Right atrium auricular region (tissue), 2 donors: Measurements from ENCODE around the gene AQP3. TPM values are rescaled to one million over a fixed set of nuclear protein-coding genes. Genes with fewer than 3 reads are reported as not detected.
"Not testable (repeated sequence)": the region's sequence is repeated elsewhere in the genome, so short reads cannot be mapped to it uniquely, and the experiment has no call there.

Source experiments
- DNase-seq: peaks from one replicate; pipeline ENCODE4 v3.0.0-alpha.2; 2019; ENCODE audit warnings: low spot score
- H3K27ac ChIP-seq, 2 donors: fragments of 200-600 bp; sonication (generic); 1 replicate in 1 of 2; 2 replicates in 1 of 2; pipeline ENCODE4 v1.5.1; 2016 to 2019
- H3K27me3 ChIP-seq, 2 donors: fragments of 200-600 bp; sonication (generic); one replicate each; pipeline versions ENCODE4 v1.5.1 to v1.6.0; 2017 to 2019
- H3K36me3 ChIP-seq: fragments of 200-600 bp; sonication (generic); one replicate; pipeline ENCODE4 v1.5.1; 2016
- H3K4me1 ChIP-seq, 2 donors: fragments of 200-600 bp; sonication (generic); one replicate each; pipeline versions ENCODE4 v1.5.1 to v1.6.0; 2017 to 2019
- H3K4me3 ChIP-seq, 2 donors: fragments of 200-600 bp; sonication (generic); 1 replicate in 1 of 2; 2 replicates in 1 of 2; pipeline ENCODE4 v1.5.1; 2017 to 2019; ENCODE audit warnings: mild to moderate bottlenecking in 1 of 2, moderate library complexity in 1 of 2
- H3K9me3 ChIP-seq, 2 donors: fragments of 200-600 bp; sonication (generic); one replicate each; pipeline ENCODE4 v1.5.1; 2019
- microRNA-seq, 2 donors: library from miRNA; unstranded; fragments of <30 nt; microRNA quantifications; one replicate each; pipeline ENCODE4, GENCODE V29; 2016 to 2017; ENCODE audit warnings: borderline number of aligned reads in 2 of 2, borderline replicate concordance in 1 of 2
- total RNA-seq, 2 donors: library from RNA; depleted of rRNA; stranded (reverse); fragments of >200 nt; gene quantifications; one replicate each; pipeline ENCODE4 v1.1.0, GENCODE V29; 2016
- TF ChIP-seq, protein P1 (sequence below), 2 donors: fragments of 200-600 bp; sonication (generic); IDR thresholded peaks; one replicate each; pipeline ENCODE4 v1.5.1; 2019; ENCODE audit warnings: antibody characterized with exemption in 2 of 2

AQP3 gene
- total RNA-seq, 2 donors from 2014 or later: 14.3 to 116 TPM

DNA sequence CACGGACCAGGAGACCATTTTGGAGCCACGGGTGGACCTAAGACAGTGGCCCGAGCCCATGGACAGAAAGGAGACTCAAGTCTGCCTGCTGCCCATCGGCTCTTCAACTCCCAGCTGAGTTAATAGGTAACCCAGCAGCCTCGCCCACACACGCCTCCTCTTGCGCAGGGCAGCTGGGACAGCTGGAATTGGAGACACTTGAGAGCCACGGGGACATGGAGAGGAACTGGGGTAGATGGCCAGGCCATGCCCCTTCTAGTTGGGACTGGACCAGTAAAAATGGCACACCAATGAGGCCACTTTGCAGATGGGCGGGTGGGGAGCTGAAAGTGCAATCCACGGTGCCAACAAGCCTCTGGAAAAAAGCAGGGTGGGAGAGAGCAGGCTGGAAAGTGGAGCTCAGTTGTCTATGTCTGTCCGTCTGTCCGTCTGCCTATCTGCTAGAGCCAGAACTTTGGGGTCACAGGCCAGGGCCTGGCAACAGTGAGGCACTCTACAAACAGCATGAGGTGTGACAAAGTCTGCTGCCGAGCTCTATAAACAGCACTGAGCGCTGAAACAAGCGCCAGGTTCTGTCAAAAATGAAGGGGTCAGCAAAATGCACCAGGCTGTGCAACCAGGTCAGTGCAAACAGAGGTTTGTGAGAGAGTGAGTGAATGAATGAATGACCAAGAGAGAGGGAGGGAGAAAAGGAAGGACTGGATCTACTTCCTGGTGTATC lies 52.1 kb downstream of the AQP3 start:
- Histone ChIP-seq H3K27ac (peak overlapping the region; percentile 82 to 95), H3K4me1 (peaks cover 0 to 56% of the 10 kb centered on the region in 2 donors)
- H3K9me3 ChIP-seq, H3K27me3 ChIP-seq, H3K4me3 ChIP-seq, DNase-seq, H3K36me3 ChIP-seq: not testable (repeated sequence)

GRCh38 chr9:33393986-33394385 lies 53.4 kb downstream of the AQP3 start:
- not testable (repeated sequence) for H3K36me3 ChIP-seq, H3K4me3 ChIP-seq, DNase-seq, H3K9me3 ChIP-seq, H3K27me3 ChIP-seq
- H3K4me1 ChIP-seq: peaks cover 0 to 44% of the 10 kb centered on the region in 2 donors
- H3K27ac ChIP-seq: peak overlapping the region; percentile 82 to 95

- Histone ChIP-seq H3K4me3 (no peak overlapping the region), H3K9me3 (no peaks in the 10 kb centered on the region), H3K27me3 (no peaks in the 10 kb centered on the region), H3K36me3 (no peaks in the 10 kb centered on the region), H3K4me1 (peaks cover 0 to 44% of the 10 kb centered on the region in 2 donors), H3K27ac (peak overlapping the region; percentile 82 to 95)
- TF ChIP-seq, protein P1, sequence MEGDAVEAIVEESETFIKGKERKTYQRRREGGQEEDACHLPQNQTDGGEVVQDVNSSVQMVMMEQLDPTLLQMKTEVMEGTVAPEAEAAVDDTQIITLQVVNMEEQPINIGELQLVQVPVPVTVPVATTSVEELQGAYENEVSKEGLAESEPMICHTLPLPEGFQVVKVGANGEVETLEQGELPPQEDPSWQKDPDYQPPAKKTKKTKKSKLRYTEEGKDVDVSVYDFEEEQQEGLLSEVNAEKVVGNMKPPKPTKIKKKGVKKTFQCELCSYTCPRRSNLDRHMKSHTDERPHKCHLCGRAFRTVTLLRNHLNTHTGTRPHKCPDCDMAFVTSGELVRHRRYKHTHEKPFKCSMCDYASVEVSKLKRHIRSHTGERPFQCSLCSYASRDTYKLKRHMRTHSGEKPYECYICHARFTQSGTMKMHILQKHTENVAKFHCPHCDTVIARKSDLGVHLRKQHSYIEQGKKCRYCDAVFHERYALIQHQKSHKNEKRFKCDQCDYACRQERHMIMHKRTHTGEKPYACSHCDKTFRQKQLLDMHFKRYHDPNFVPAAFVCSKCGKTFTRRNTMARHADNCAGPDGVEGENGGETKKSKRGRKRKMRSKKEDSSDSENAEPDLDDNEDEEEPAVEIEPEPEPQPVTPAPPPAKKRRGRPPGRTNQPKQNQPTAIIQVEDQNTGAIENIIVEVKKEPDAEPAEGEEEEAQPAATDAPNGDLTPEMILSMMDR (IDR thresholded peaks at IDR 0.05): no peak
- DNase-seq: no peak
Measured at GRCh38 chr9:33393581-33393980, 53.8 kb downstream of the AQP3 start.

GRCh38 chr9:33392591-33393021 lies 54.8 kb downstream of the AQP3 start:
- not testable (repeated sequence) for DNase-seq, H3K27me3 ChIP-seq, H3K36me3 ChIP-seq, H3K9me3 ChIP-seq, H3K4me3 ChIP-seq
- Histone ChIP-seq H3K27ac (peak overlapping the region; percentile 82 to 95), H3K4me1 (peaks cover 0 to 42% of the 10 kb centered on the region in 2 donors)

Small RNAs within 50 kb of the gene (microRNA-seq; reads per million reads assigned to microRNA genes)
- 0 to 0.71 reads per million in 2 donors for gene MIR6851

Other genes with a start within 250 kb of the AQP3 start
- not detected for gene SPINK4, start 207.4 kb downstream of the AQP3 start, total RNA-seq
- gene BAG1, start 182.9 kb downstream of the AQP3 start, total RNA-seq: 100 to 1,000 TPM; 162 to 166 TPM
- 10 to 100 TPM; 44.0 to 51.1 TPM for gene CHMP5, start 182.5 kb downstream of the AQP3 start, total RNA-seq
- 10 to 100 TPM; 23.7 to 29.1 TPM for gene NFX1, start 157.1 kb downstream of the AQP3 start, total RNA-seq
- gene AQP7, start 45.0 kb downstream of the AQP3 start, total RNA-seq: 10 to 100 TPM; 58.4 to 74.9 TPM
- gene NOL6, start 26.3 kb upstream of the AQP3 start, total RNA-seq: 10 to 100 TPM; 12.5 to 16.1 TPM
- gene ANKRD18B, start 76.7 kb upstream of the AQP3 start, total RNA-seq: under 1 TPM in 1 of 2 donors, not detected in 1; 0.11 TPM